GOT3 (cell line): ENCODE data around the gene TRIM52.

ENCODE experiments used
- DNase-seq: peaks from one replicate; lab custom pipeline; 2025; ENCODE audit warnings: mixed read lengths; lab: John Stamatoyannopoulos, UW

Gene TRIM52

GRCh38 chr5:181233801-181234454 lies 27.0 kb downstream of the TRIM52 start:
- DNase-seq = no peak

GRCh38 chr5:181233088-181233800 lies 27.7 kb downstream of the TRIM52 start:
- no peak for DNase-seq

GRCh38 chr5:181232593-181232992 lies 28.4 kb downstream of the TRIM52 start:
- DNase-seq = no peak

- no peak for DNase-seq
Measured at GRCh38 chr5:181231432-181231831, 29.5 kb downstream of the TRIM52 start.

GRCh38 chr5:181230551-181230950 lies 30.4 kb downstream of the TRIM52 start:
- DNase-seq = no peak

- DNase-seq = no peak
Measured at GRCh38 chr5:181229996-181230395, 30.9 kb downstream of the TRIM52 start.

- DNase-seq = no peak
Measured at GRCh38 chr5:181224390-181225229, 36.3 kb downstream of the TRIM52 start.

GRCh38 chr5:181223729-181224389 lies 37.1 kb downstream of the TRIM52 start:
- no peak for DNase-seq

- DNase-seq = no peak
Measured at GRCh38 chr5:181223058-181223728, 37.8 kb downstream of the TRIM52 start, which contains the start of gene TRIM41. Gene TRIM41 (plus strand): TSS chr5:181223281. CDS start chr5:181224000, 719 bp downstream.

GRCh38 chr5:181222630-181223057 lies 38.3 kb downstream of the TRIM52 start:
- DNase-seq = no peak

GRCh38 chr5:181221792-181222629 lies 38.9 kb downstream of the TRIM52 start:
- no peak for DNase-seq

- DNase-seq = no peak
Measured at GRCh38 chr5:181221105-181221791, 39.7 kb downstream of the TRIM52 start.

GRCh38 chr5:181220178-181220515 lies 40.8 kb downstream of the TRIM52 start:
- DNase-seq = no peak

GRCh38 chr5:181219262-181220177 lies 41.4 kb downstream of the TRIM52 start:
- no peak for DNase-seq

- no peak for DNase-seq
Measured at GRCh38 chr5:181218795-181219124, 42.2 kb downstream of the TRIM52 start.

GRCh38 chr5:181217803-181218062 lies 43.2 kb downstream of the TRIM52 start:
- DNase-seq = no peak

- no peak for DNase-seq
Measured at GRCh38 chr5:181217111-181217802, 43.7 kb downstream of the TRIM52 start.
